Stimulated activated effector memory CD8-positive, alpha-beta T cell treated with anti-CD3 and anti-CD28 coated beads, Interleukin-12 subunit alpha, Interleukin-12 subunit beta, amount 100 ng/mL, for 72 hours (primary cell): Measurements from ENCODE around the gene DDX42.

Experiments used
- ATAC-seq: fragments of 150-1000 bp; cut with Tn5 transposase; 2 replicates; pipeline ENCODE4 v1.10.0; 2021
- DNase-seq, 2 donors: peaks; one replicate each; pipeline ENCODE4 v3.0.0; 2021 to 2022; ENCODE audit warnings: low spot score in 2 of 2
- H3K27ac Mint-ChIP-seq: one replicate; pipeline ENCODE4 v1.8.0; 2022; ENCODE audit warnings: mild to moderate bottlenecking, mixed read lengths
- H3K36me3 Mint-ChIP-seq: one replicate; pipeline ENCODE4 v1.8.0; 2022; ENCODE audit warnings: mild to moderate bottlenecking, mixed read lengths
- H3K4me1 Mint-ChIP-seq: one replicate; pipeline ENCODE4 v1.8.0; 2022; ENCODE audit warnings: mixed read lengths
- H3K4me3 Mint-ChIP-seq: one replicate; pipeline ENCODE4 v1.8.0; 2022; ENCODE audit warnings: mild to moderate bottlenecking, mixed read lengths
- H3K9me3 Mint-ChIP-seq: one replicate; pipeline ENCODE4 v1.8.0; 2022; ENCODE audit warnings: mixed read lengths

The DDX42 gene, protein sequence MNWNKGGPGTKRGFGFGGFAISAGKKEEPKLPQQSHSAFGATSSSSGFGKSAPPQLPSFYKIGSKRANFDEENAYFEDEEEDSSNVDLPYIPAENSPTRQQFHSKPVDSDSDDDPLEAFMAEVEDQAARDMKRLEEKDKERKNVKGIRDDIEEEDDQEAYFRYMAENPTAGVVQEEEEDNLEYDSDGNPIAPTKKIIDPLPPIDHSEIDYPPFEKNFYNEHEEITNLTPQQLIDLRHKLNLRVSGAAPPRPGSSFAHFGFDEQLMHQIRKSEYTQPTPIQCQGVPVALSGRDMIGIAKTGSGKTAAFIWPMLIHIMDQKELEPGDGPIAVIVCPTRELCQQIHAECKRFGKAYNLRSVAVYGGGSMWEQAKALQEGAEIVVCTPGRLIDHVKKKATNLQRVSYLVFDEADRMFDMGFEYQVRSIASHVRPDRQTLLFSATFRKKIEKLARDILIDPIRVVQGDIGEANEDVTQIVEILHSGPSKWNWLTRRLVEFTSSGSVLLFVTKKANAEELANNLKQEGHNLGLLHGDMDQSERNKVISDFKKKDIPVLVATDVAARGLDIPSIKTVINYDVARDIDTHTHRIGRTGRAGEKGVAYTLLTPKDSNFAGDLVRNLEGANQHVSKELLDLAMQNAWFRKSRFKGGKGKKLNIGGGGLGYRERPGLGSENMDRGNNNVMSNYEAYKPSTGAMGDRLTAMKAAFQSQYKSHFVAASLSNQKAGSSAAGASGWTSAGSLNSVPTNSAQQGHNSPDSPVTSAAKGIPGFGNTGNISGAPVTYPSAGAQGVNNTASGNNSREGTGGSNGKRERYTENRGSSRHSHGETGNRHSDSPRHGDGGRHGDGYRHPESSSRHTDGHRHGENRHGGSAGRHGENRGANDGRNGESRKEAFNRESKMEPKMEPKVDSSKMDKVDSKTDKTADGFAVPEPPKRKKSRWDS

DNA sequence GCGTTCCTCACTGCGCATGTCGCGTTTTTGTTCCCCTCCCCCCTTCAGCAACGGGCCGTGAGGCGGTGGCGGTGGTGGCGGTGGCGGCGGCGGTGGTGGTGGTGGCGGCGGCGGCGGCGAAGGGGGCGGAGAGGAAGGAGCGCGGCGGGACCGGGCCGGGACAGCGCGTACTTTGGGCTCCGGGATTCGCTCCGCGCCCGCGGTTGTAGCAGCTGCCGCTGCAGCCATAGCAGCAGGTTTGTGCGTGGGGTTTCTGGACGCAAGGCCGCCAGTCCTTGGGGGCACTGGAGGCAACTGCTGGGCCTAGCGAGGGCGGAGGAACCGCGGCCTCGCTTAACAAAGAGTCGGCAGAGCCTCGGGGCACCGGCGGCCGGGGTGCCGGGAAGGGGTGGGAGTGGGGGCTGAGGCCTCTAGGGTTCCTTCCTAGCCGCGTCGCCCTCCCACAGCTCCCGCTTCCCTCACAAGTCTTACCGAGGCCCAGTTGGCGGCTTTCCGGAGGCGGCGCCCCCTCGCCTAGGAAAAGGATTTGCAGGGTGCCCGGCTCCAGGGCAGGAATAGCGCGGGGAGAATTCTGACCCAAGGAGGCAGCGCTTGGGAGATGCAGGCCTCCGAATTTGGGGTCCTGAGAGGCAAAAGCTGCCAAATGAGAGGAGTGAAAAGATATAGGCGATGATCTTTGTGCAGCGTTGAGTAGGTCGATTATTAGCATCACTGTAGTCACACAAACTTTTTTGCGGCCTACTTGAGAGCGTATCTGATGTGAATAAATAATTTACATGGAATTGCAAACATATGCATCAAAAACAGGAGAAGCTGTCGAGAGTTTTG is at the start of gene DDX42:
Gene DDX42, plus strand, starts transcription at position 30 of the 828 bp plus-strand sequence. CDS start 12,880 bp downstream, outside the sequence.
- H3K27ac Mint-ChIP-seq: peak within 1 kb of the TSS; percentile 98
- ATAC-seq (peak; percentile 17), DNase-seq (no peak)
- peaks cover 88% of the 10 kb centered on the region for H3K36me3 Mint-ChIP-seq
- H3K4me3 Mint-ChIP-seq: peak within 1 kb of the TSS; percentile 94
- H3K9me3 Mint-ChIP-seq: no peaks in the 10 kb centered on the region
- peaks cover 42% of the 10 kb centered on the region for H3K4me1 Mint-ChIP-seq

DNA sequence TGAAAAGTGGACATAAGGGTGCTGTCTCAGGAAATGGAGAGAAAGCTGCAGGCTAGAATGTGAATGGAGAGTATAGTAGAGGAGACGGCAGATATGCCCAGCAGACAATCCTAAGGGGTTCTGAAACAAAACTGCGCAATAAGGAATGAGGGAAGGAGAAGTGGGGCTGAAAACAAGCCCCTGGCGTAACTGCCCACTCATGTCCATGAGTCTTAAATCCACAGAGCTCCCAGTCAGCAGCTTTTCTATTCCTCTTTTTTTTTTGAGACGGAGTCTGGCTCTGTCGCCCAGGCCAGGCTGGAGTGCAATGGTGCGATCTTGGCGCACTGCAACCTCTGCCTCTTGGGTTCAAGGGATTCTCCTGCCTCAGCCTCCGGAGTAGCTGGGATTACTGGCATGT is 38.3 kb upstream of the DDX42 start:
- H3K36me3 Mint-ChIP-seq: no peaks in the 10 kb centered on the region
- no peaks in the 10 kb centered on the region for H3K9me3 Mint-ChIP-seq
- H3K4me1 Mint-ChIP-seq: peaks cover 14% of the 10 kb centered on the region
- H3K27ac Mint-ChIP-seq: no peak overlapping the region
- DNase-seq (no peak), ATAC-seq (no peak)
- no peak overlapping the region for H3K4me3 Mint-ChIP-seq

DNA sequence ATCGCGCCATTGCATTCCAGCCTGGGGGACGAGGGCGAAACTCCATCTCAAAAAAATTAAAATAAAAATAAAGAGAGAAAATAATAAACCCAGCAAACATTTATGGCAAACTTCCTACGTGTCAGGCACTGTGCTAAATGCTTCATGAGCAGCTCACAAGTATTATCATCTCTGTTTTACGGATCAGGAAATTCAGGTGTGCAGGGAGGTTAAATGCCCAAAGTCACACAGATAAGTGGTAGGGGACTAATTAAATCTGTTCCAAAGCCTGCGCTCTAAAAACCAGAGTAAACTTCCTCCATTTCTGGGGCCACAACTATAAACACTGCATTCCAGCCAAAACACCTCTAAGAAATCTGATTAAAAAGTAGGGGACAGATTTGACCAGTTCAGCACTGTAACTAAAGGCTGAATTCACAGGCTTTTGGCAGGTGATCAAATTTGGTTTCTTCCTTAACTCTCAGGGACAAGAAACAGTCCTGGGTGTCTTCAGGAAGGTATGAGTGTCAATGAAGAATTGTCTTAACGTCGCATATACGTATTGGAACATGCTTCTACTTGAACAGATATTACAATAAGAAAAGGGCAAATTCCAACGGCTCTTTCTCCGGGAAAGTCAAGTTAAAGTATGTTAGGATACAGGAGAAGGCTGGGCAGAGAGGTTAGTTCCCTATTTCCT is 33.4 kb upstream of the DDX42 start:
- peaks cover 23% of the 10 kb centered on the region for H3K4me1 Mint-ChIP-seq
- peak overlapping the region; percentile 97 for H3K27ac Mint-ChIP-seq
- no peak for ATAC-seq
- no peaks in the 10 kb centered on the region for H3K9me3 Mint-ChIP-seq
- no peak for DNase-seq
- peaks cover 26% of the 10 kb centered on the region for H3K36me3 Mint-ChIP-seq
- peak overlapping the region; percentile 88 for H3K4me3 Mint-ChIP-seq

DNA sequence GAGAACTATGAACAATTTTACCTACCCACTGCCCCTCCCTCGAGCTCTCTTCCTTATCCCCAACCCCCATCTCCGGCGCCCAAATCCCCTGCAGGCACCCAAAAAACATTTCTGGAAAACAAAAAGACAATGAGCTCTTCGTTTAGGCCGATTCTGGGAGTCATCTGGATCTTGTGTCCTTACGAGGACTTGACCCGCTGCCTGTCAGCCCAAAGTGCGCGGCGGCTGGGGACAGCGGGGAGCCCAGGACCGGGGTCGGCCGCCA is 32.9 kb upstream of the DDX42 start:
- Mint-ChIP-seq H3K27ac (peak overlapping the region; percentile 97), H3K4me3 (peak overlapping the region; percentile 88), H3K4me1 (peaks cover 23% of the 10 kb centered on the region), H3K9me3 (no peaks in the 10 kb centered on the region), H3K36me3 (peaks cover 30% of the 10 kb centered on the region)
- ATAC-seq: no peak
- DNase-seq: no peak

DNA sequence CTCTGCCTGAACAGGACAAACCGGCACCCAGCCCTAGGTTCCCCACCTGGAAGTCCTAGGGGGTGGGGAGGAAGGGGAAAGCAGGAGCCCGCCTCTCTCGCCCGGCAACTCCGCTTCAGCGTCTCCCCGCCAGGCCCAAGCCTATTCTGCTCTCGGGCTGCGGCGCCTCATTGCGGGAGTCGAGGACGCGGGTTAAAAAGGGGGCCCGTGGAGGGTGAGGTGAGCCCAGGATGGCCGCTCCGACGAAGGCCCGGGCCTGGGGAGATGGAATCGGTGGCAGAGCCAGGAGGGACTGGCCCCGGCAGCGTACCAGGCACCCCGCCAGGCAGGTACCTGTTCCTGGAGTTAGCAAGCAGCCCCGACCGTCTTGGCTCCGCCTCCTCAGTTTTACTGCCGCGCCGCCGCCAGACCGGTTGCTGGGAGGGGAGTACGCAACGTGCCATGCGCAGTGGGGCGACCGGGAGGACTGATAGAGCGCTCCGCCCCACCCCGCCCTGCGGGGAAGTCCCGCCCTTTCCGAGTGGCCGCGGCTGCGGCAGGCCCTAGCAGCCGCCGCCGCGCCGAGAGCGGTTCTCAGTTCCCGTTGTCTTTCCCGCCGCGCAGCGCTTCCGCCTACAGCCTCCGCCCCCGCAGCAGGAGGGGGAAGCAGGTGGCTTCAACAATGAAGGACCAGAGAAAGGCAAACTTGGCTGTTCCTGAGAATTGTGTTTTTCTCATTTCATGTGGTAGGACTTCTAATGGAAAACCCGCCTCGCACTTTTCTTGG is 32.4 kb upstream of the DDX42 start, which contains the start of gene STRADA:
Gene STRADA, minus strand, starts transcription at position 392 of the 766 bp plus-strand sequence. CDS start 13,430 bp downstream, outside the sequence.
- ATAC-seq (peak; percentile 93), DNase-seq (peak; percentile 95 to 99)
- H3K9me3 Mint-ChIP-seq: no peaks in the 10 kb centered on the region
- H3K27ac Mint-ChIP-seq: peak within 1 kb of the TSS; percentile 97
- peak within 1 kb of the TSS; percentile 88 for H3K4me3 Mint-ChIP-seq
- peaks cover 35% of the 10 kb centered on the region for H3K36me3 Mint-ChIP-seq
- peaks cover 23% of the 10 kb centered on the region for H3K4me1 Mint-ChIP-seq

DNA sequence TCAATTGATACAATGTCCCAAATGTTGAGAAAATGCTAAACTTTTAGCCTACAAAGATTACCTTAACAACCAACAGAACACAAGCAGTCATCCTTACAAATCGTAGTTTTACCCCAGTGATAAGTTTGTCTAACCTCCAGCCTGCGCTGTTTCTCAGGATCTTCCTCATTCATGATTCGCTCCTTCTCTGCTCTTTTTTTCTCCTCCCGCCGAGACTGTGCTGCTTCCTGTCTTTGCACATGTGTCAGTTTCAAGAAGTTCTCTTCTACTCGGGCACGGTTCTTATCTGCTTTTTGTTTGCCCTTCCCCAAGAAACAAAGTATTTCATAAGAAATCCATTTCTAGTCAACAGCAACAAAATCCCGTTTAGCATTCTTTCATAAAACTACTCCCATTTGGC is 22.2 kb upstream of the DDX42 start:
- ATAC-seq (no peak), DNase-seq (no peak)
- peaks cover 13% of the 10 kb centered on the region for H3K4me1 Mint-ChIP-seq
- H3K27ac Mint-ChIP-seq: peak overlapping the region; percentile 88
- H3K36me3 Mint-ChIP-seq: peaks cover 100% of the 10 kb centered on the region
- peak overlapping the region; percentile 41 for H3K4me3 Mint-ChIP-seq
- H3K9me3 Mint-ChIP-seq: no peaks in the 10 kb centered on the region

DNA sequence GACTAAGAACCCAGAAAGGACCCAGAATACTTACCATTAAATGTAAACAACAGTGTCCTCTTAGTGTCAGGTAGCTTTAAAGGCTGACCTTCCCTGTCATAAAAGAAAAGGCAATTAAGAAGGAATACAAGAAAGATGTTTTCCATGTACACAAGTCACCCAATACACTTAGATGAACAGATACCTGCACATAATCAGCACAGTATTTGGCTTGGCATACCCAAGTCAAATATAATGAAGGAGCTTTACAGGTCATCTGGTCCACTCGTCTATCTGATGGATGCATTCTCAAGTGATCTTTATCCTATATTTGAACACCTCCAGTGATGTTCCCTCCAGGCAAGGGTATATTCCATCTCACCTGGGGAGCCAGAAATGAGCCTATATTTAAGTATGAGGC is 21.3 kb upstream of the DDX42 start:
- Mint-ChIP-seq H3K4me1 (peaks cover 13% of the 10 kb centered on the region), H3K36me3 (peaks cover 100% of the 10 kb centered on the region), H3K9me3 (no peaks in the 10 kb centered on the region), H3K4me3 (no peak overlapping the region), H3K27ac (peak overlapping the region; percentile 76)
- ATAC-seq: no peak
- DNase-seq: no peak

DNA sequence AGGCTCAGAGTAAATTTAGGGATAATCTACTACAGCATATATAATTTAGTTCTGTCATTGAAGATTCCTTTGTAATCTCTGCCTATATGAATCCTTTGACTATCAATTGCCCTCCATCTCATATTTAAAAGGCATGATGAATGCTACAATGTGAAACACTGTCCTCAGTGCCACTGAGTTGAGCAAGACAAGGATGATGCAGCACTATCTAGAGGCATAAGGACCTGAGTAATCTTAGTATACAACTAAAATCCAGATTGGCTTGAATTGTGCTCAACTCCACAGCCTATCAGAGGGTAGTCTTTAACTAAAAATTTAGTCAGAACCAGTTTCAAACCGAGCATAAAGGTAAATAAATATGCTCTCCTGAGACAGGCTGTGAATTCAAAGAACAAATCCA is 20.8 kb upstream of the DDX42 start:
- peaks cover 100% of the 10 kb centered on the region for H3K36me3 Mint-ChIP-seq
- H3K4me1 Mint-ChIP-seq: peaks cover 13% of the 10 kb centered on the region
- H3K9me3 Mint-ChIP-seq: no peaks in the 10 kb centered on the region
- no peak overlapping the region for H3K4me3 Mint-ChIP-seq
- H3K27ac Mint-ChIP-seq: peak overlapping the region; percentile 76
- no peak for ATAC-seq
- no peak for DNase-seq

DNA sequence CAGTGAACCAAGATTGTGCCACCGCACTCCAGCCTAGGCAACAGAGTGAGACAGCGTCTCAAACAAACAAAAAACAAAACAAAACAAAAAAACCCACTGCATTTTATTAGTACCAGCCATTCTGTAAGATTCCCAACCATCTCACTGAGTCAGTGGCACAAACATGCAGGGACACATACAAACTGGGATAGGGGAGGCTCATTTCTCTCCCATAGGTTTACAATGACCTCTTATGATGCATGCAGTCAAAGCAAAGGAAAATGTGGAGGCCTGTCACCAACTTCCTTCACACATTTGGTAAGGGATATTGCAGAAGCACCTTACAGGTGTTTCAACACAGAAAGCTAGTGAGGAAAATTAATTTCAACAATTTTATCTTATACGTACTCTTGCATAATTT is 19.9 kb upstream of the DDX42 start:
- H3K36me3 Mint-ChIP-seq: peaks cover 100% of the 10 kb centered on the region
- H3K27ac Mint-ChIP-seq: no peak overlapping the region

DNA sequence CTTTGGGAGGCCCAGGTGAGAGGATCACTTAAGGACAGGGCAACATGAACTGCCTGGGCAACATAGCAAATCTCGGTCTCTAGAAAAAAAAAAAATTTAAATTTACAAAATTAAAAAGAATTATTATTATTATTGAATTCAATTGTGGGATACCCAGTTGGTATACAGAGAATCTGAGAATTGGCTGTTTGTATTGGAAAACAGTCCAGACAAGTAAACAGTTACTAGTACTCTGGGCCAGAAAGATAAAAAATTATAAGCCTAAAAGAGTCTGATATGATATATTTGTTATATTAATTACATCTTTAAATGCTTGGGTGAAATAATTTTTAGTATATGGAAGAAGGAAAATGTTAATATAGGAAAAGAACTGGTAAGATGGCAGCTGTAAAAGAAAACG is 15.5 kb upstream of the DDX42 start:
- Mint-ChIP-seq H3K36me3 (peaks cover 100% of the 10 kb centered on the region), H3K4me1 (no peaks in the 10 kb centered on the region), H3K9me3 (no peaks in the 10 kb centered on the region), H3K27ac (peak overlapping the region; percentile 51), H3K4me3 (no peak overlapping the region)
- ATAC-seq (no peak), DNase-seq (no peak)

More for the DNA sequence above, 19.9 kb upstream of the DDX42 start:
- no peak for DNase-seq
- H3K4me1 Mint-ChIP-seq: peaks cover 13% of the 10 kb centered on the region
- no peak overlapping the region for H3K4me3 Mint-ChIP-seq
- ATAC-seq: no peak
- no peaks in the 10 kb centered on the region for H3K9me3 Mint-ChIP-seq

DNA sequence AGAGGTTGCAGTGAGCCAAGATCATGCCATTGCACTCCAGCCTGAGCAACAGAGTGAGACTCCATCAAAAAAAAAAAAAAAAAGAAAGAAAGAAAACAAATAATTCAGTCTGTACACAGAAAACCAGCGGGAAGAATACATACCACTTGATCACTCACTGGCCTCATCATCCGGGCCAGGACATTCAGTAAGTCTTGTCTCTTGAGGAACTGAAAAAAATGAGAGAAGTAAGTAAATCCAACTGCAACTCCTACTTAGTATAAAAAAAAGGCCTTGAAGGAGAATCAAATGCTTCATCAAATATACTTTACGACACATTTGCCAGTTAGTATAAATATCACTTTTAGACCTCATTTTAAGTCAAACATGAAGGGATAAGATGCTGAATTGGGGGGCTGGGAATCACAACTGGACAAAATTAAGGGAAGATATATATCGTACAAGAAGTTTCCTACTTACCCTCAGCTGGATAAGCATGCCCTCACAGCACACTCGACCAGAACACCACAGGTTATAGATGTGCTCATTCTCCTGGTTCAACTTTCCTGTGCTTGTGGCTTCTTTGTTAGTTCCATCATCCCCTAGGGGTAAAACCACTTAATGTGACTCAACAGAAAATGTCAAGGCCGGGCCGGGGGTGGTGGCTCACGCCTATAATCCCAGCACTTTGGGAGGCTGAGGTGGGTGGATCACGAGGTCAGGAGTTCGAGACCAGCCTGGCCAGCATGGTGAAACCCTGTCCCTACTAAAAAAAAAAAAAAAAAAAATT is 13.0 kb upstream of the DDX42 start:
- H3K4me1 Mint-ChIP-seq: peaks cover 4% of the 10 kb centered on the region
- DNase-seq (no peak), ATAC-seq (peak; percentile 71)
- H3K4me3 Mint-ChIP-seq: no peak overlapping the region
- no peaks in the 10 kb centered on the region for H3K9me3 Mint-ChIP-seq
- H3K27ac Mint-ChIP-seq: no peak overlapping the region
- H3K36me3 Mint-ChIP-seq: peaks cover 100% of the 10 kb centered on the region

DNA sequence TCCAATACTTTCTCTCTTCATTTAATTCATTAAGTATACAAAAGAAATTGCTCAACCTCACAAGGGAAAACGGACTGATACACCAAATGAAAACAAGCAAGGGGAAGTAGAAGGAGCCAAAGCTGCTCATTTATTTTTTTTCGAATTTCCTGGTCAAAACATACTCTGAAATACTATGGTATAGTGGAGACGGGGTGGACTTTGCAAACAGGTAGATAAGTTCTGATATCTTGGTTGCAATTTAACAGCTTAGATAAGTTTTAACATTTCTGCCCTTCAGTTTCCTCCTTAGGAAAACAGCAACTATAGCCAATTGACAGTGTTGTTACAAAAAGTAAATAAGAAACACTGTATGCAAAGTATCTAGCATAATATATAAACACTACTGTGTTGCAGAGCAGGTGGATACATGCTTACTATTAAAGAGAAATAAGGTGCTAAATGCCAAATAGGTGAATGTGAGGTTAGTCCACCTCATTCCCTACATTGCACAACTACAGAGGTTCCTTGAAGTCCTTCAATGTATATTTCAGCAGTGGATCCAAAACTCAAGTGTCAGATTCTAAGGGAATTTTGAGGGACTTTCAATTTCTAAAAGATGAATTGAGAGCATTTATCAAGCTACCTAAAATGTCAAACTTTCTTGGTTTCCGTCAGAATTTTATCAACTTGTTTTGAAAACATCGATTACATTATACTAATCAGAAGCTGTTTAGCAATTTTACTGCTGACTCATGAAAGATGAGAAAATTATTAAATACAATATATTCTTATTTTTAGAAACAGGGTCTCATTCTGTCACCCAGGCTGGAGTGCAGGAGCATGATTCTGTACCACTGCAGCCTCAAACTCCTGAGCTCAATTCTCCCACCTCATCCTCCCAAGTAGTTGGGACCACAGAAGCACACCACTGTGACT is 11.6 kb upstream of the DDX42 start:
- ATAC-seq (no peak), DNase-seq (no peak)
- Mint-ChIP-seq H3K4me3 (no peak overlapping the region), H3K9me3 (no peaks in the 10 kb centered on the region), H3K4me1 (peaks cover 7% of the 10 kb centered on the region), H3K27ac (no peak overlapping the region), H3K36me3 (peaks cover 95% of the 10 kb centered on the region)

DNA sequence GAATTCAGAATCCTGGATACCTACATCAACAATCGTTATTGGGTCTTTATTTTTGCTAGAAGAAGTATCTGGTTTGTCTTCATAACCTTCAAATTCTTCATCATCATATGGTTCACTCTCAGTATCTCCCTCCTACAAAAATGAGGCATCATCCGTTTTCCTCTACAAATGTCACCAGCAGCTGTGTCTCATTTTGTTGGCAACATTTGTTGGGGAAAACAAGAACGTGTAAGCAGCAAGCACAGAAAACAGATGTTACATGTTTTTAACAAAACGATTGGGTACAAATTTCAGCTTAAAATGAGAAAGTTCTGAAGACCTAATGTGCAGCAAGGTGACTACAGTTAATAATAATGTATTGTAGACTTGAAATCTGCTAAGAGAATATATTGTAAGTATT is 9.3 kb upstream of the DDX42 start:
- DNase-seq: no peak
- H3K36me3 Mint-ChIP-seq: peaks cover 95% of the 10 kb centered on the region
- no peak overlapping the region for H3K4me3 Mint-ChIP-seq
- no peaks in the 10 kb centered on the region for H3K9me3 Mint-ChIP-seq
- H3K4me1 Mint-ChIP-seq: peaks cover 17% of the 10 kb centered on the region
- H3K27ac Mint-ChIP-seq: no peak overlapping the region
- no peak for ATAC-seq
